GM12874 (cell line): Measurements from ENCODE around the gene PDGFRA.

Source experiments
- TF ChIP-seq, protein P1 (sequence below): IDR thresholded peaks from 2 replicates; pipeline ENCODE4 v1.5.1; 2011; ENCODE audit warnings: low read depth, mild to moderate bottlenecking, control low read depth, low read length, moderate library complexity; ENCODE audit not compliant: insufficient read depth

PDGFRA gene

DNA sequence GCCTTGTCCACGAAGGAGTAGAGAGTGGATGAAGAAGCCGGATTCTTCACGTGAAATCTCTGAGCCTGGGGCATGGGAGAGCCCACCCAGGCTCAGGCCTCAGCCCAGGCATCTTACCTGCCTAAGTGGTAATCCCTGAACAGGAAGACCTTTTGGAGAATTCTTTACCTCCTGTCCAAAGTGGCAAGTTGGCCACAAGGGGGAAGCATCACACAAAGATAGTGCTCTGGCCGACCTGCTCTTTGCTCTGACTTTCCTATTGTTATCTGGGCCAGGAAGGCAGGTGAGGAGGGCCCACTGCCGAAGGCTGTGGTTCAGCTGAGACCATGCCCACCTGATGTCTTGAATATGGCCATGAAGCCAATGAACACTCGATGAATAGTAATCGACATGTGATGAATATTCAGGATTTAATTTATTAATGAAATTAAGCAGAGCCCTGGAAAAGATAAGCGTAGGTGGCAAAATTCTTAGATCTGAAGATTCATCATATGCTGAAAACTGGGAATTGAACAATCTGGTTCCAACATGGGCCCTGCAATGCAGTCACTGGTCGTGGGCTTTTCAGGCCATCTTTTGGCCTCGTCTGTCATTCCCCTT, 93.8 kb downstream of the PDGFRA start:
- TF ChIP-seq, protein P1, sequence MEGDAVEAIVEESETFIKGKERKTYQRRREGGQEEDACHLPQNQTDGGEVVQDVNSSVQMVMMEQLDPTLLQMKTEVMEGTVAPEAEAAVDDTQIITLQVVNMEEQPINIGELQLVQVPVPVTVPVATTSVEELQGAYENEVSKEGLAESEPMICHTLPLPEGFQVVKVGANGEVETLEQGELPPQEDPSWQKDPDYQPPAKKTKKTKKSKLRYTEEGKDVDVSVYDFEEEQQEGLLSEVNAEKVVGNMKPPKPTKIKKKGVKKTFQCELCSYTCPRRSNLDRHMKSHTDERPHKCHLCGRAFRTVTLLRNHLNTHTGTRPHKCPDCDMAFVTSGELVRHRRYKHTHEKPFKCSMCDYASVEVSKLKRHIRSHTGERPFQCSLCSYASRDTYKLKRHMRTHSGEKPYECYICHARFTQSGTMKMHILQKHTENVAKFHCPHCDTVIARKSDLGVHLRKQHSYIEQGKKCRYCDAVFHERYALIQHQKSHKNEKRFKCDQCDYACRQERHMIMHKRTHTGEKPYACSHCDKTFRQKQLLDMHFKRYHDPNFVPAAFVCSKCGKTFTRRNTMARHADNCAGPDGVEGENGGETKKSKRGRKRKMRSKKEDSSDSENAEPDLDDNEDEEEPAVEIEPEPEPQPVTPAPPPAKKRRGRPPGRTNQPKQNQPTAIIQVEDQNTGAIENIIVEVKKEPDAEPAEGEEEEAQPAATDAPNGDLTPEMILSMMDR = peak; percentile 73

DNA sequence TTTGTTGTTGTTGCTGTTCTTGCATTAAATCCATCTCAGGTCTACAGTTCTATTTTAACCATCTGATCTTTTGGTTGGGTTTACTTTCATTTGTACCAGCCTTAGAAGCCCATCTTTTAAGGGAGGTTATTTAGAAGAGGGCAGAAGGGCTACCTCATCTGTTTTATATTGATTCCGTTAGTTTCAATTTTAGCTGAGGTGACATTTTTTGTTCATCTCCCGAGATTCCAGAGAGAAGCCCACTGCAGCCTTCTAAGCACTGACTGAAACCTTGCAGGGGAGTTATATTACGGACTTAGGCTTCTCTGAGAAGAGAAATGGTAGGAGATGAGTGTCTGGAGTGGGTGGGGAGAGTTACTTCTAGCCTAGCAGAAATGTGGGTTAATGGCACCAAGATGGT, 101.8 kb downstream of the PDGFRA start:
- TF ChIP-seq, protein P1 = no peak

DNA sequence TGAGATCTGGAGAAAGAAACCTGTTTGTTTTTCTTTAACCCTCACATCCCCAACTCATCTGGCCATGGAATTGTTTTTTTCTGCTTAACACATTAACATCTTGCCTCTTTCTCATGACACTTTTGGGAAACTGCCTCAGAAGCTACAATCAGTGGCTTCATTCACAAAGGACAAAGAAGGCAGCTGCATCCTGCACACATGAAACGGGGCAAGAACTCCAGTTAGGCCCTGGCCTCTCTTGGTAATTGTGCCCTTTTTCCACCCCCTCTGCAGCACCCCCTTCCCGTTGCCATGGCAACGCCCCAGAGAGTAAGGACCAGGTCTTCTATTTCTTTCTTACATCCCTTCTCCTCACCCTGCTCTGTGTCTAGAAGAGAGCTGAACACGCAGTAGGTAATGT, 103.4 kb downstream of the PDGFRA start:
- TF ChIP-seq, protein P1 = no peak

DNA sequence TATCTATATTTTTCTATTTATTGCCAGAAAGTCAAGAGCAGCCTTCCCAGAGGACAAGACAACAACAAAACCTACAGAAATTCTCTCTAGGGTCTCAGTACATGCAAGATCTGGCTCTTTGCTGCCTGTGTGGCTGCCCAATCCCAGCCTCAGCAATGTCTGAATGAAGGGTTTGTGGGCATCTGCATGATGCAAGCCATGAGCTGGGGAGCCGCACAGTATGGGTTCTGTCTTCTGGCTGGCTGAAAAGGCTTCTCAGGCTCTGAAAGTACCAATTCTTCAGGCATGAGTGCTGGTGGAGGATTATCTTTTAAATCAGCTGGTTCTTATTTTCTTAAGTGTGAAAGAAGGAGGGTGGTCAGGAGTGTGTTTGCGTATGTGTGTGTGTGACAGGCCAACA, 104.6 kb downstream of the PDGFRA start:
- TF ChIP-seq, protein P1 = no peak

DNA sequence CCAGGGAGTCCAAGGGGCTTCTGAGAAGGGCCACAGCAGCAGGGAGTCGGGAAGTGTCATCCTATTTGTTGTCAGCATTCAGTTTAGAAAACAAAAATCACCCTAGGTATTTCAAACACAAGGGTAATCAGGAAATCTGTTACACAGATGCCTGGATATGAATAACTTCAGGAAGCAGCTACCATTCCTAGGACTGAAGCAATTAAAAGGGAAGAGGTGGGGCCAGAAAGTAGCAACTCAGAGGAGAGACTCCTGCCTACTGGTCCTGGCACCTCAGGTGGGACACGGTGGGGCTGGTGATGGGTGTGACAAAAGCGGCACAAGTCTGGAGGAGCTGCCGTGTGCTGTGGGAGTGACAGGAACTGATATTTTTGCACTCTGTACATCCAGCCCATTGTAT, 107.9 kb downstream of the PDGFRA start:
- TF ChIP-seq, protein P1 = no peak
